ENCODE measurements around the gene MBTD1.
"Not testable (repeated sequence)": the region's sequence is repeated elsewhere in the genome, so short reads cannot be mapped to it uniquely, and the experiment has no call there.

MBTD1 gene

GRCh38 chr17:51256101-51256500, 3.7 kb downstream of the MBTD1 start:
- DNase-seq (ENCODE audit: low read depth in 1 of 2, low spot score in 1 of 2), result no peak

DNA sequence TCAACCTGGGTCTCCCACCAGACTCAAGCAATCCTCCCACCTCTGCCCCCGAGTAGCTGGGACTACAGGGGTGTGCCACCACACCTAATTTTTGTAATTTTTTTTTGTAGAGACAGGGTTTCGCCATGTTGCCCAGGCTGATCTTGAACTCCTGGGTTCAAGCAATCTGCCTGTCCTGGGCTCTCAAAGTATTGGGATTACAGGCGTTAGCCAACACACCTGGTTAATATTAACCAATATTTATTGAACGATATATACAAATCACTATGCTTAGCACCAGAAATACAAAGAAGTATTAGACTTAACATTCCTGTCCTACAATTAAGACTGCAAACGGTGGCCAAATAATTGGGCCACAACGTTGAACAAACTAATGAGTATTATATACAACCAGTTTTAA, 4.2 kb downstream of the MBTD1 start:
- no peak for DNase-seq (ENCODE audit: low read depth in 1 of 2, low spot score in 1 of 2)

DNA sequence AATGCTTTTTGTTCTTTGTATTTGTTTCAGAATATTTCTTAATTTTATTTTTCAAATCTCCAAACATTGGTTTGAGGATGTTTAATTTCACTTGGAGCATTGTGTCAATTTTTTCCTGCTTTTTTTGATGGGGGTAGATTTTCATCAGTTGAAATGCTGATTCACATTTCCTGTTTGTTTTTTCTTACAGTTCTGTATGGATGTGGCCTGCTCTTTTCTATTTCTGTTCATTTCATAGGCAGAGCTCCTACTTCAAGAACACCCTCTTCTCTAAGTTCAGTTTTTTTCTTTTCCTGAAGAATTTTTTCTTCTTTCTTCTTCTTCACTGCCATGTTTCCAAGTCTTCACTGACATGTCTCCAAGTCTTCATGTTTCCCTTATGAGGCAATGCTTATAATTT, 8.8 kb downstream of the MBTD1 start:
- no peak for DNase-seq (ENCODE audit: low read depth in 1 of 2, low spot score in 1 of 2)

DNA sequence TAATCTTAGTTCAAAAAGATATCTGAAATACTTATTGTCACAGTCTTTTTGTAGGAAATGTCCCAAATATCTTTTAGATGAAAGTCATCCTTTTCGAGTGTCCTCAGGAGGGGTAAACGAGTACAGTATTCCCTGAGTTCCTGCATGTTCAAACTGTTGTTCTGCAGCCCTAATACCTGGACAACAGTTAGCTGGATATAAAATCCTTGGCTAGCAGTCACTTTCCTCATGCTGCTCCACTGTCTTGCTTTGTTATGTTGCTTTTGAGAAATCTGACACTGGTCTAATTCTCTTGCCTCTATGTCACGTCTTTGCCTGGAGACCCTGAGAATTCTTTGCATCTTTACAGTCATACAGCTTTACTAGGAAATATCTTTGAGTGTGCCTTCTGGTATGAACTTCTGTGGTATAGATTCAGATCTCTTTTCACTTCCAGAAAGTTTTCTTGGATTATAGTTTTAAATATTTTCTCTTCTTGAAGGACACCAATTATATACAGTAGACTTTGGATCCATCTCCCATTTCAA, 9.5 kb downstream of the MBTD1 start:
- DNase-seq (ENCODE audit: low read depth in 1 of 2, low spot score in 1 of 2), result no peak

- no peak for DNase-seq (ENCODE audit: low read depth in 1 of 2, low spot score in 1 of 2)
These were observed 14.3 kb downstream of the MBTD1 start for GRCh38 chr17:51245535-51245934.

GRCh38 chr17:51244041-51244440, 15.8 kb downstream of the MBTD1 start:
- DNase-seq (ENCODE audit: low read depth in 1 of 2, low spot score in 1 of 2), result no peak

DNA sequence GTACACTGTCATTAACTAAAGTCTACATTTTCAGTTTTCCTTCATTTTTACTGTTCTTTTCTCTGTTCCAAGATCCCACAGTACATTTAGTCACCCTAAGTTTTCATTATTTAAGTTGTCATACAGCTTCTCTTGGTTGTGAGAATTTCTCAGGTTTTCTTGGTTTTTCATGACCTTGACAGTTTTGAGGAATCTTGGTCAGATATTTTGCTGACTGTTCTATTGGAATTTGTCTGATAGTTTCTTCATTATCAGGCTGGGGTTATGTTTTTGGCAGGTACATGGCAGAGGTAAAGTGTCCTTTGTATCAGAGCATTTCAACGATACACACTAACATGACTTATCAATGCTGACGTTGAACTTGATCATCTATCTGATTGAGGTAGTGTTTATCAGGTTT, 19.6 kb downstream of the MBTD1 start:
- DNase-seq (ENCODE audit: low read depth in 1 of 2, low spot score in 1 of 2), result no peak

- DNase-seq (ENCODE audit: low read depth in 1 of 2, low spot score in 1 of 2), result no peak
These were observed 21.5 kb downstream of the MBTD1 start for GRCh38 chr17:51238255-51238887.

GRCh38 chr17:51234162-51234561, 25.7 kb downstream of the MBTD1 start:
- no peak for DNase-seq (ENCODE audit: low read depth in 1 of 2, low spot score in 1 of 2)

DNA sequence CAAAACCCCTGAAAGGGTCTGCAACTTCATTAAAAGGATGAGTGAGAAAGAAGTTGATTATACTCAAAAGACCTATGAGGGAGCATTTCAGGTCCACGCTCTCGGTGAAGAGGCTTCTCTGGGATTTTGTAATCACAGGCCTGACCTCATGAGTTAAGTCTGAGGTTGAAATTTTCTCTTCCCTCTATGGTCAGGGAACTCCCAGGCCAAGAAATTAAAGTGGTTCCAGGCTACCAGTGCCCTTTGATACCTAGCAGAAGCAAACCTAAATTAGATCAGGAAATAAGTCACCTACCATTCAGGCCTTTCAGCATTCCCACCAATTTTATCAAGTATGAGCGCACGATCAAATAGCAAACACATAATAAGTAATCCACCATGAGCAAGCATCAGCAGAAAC, 27.9 kb downstream of the MBTD1 start:
- no peak for DNase-seq (ENCODE audit: low read depth in 1 of 2, low spot score in 1 of 2)

DNA sequence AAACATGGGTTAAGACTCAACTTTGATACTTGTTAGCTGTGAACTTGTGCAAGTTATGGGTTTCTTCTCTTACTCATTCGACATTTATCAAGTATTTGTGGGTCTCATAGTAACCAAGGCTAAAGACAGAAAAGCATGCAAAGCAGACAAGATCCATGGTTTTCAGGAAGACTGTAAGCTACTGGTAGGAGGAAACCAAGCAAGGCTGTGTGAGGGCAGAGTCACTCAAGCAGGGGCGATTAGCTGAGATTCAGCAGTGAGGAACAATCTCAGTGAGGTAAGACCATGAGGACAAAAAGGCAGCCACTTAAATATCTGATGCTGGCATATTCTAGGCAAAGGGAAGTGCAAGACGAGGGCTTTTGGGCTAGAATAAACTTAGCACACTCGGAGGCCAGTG, 29.5 kb downstream of the MBTD1 start:
- DNase-seq (ENCODE audit: low read depth in 1 of 2, low spot score in 1 of 2), result no peak

DNA sequence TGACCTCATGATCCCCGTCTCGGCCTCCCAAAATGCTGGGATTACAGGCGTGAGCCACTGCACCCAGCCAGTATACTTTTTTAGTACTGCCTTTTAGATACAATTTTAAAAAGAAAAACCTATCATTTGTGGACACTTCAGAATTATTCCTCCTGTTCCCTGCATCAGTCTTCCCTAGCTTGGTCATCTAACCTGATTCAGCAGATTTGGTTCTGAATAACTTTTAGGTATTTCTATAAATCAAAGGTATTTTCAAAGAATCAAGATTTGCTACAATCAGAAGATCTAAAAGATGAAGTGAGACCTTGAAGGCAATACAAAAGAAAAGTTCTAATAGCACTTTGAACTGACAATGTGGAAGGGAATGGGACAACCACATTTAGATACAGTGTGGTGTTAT, 30.0 kb downstream of the MBTD1 start:
- DNase-seq (ENCODE audit: low read depth in 1 of 2, low spot score in 1 of 2), result no peak

GRCh38 chr17:51228161-51228560, 31.7 kb downstream of the MBTD1 start:
- DNase-seq (ENCODE audit: low read depth in 1 of 2, low spot score in 1 of 2), result no peak

GRCh38 chr17:51225523-51225922, 34.3 kb downstream of the MBTD1 start:
- not testable (repeated sequence) for DNase-seq (ENCODE audit: low read depth in 1 of 2, low spot score in 1 of 2)

DNA sequence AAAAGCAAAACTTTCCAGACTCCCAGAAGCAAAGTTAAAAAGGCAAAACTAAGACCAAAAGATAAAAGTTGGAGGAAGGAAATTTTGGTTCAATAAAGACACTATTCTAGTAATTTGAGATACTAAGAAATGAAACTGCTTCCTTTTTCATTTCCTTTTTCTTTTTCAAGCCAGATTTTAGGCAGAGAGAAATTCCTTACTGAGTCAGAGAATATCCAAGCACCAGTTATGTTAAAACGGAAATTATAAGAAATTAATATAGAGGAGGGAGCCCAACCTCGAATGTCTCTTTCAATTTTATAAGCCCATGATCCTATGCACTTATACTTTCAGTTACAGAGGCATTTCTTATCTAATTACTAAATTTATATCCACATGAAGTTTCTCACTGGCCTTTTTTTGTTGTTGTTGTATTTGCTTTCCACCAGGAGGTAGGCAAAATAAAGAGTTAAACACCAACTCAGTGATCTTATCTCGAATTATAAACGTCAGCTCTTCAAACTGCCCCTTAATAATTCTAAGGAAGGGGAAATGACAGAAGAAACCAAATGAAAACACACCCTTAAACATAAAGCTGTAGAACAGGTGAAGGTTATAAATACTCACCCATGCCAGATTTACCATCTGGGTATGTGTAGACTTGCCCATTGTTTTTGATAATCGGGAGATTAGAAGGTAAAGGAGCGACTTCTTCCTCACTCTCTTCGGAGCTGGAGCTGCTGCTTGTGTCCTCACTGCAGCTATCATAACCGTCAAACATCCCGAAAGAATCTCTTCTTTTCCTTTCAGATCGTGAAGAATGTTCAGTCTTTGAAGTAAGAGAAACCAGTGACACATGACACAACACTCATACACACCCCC, 35.2 kb downstream of the MBTD1 start:
- no peak for DNase-seq (ENCODE audit: low read depth in 1 of 2, low spot score in 1 of 2)

GRCh38 chr17:51221322-51221721, 38.5 kb downstream of the MBTD1 start:
- no peak for DNase-seq (ENCODE audit: low read depth in 1 of 2, low spot score in 1 of 2)

DNA sequence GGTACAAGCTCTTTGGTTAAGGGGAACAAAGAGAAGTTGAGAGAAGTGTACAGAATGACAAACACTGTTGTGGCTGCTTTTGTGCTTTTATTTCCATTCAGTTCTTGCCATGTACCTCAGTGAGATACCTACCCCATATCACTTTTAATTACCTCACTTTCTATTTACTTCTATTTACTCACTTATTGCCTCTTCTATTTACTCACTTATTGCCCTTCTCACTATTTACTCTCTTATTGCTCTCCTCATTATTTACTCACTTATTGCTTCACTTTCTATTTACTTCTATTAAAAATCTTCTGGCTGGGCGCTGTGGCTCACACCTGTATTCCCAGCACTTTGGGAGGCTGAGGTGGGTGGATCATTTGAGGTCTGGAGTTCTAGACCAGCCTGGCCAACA, 41.9 kb downstream of the MBTD1 start:
- DNase-seq (ENCODE audit: low read depth in 1 of 2, low spot score in 1 of 2), result no peak

DNA sequence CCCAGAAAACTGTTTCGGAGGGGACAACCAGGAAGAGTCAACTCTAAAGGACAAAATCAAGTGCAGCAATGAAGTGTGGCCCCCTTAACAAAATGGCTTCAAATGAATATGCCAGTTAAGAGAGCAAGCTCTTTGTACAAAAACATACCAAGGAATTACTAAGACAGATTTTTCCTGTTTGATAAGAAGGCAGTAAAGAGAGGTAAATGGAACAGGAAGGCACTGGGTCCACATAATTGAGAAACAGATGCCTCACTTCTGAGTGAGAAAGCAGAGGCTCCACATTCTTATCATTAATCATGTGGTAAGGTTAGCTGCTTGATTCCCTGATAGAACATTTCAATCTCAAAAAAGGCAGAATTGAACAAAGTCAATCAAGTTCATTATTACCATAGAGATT, 44.9 kb downstream of the MBTD1 start:
- no peak for DNase-seq (ENCODE audit: low read depth in 1 of 2, low spot score in 1 of 2)

GRCh38 chr17:51203838-51204237, 56.0 kb downstream of the MBTD1 start:
- no peak for DNase-seq (ENCODE audit: low read depth in 1 of 2, low spot score in 1 of 2)

DNA sequence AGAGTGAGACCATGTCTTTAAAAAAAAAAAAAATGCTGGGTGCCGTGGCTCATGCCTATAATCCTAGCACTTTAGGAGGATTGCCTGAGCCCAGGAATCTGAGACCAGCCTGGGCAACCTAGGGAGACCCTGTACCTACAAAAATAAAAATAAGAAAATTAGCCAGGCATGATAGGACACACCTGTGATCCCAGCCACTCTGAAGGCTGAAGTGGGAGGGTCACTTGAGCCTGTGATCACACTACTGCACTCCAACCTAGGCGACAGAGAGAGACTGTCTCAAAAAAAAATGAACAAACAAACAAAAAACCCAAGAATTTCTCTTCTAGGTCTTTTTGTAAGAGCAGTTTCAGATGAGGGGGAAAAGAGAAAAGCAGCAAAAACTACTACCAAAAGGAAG, 59.0 kb downstream of the MBTD1 start:
- DNase-seq (ENCODE audit: low read depth in 1 of 2, low spot score in 1 of 2), result no peak

GRCh38 chr17:51200295-51200694, 59.6 kb downstream of the MBTD1 start:
- no peak for DNase-seq (ENCODE audit: low read depth in 1 of 2, low spot score in 1 of 2)

GRCh38 chr17:51197754-51198153, 62.1 kb downstream of the MBTD1 start:
- DNase-seq (ENCODE audit: low read depth in 1 of 2, low spot score in 1 of 2), result no peak

DNA sequence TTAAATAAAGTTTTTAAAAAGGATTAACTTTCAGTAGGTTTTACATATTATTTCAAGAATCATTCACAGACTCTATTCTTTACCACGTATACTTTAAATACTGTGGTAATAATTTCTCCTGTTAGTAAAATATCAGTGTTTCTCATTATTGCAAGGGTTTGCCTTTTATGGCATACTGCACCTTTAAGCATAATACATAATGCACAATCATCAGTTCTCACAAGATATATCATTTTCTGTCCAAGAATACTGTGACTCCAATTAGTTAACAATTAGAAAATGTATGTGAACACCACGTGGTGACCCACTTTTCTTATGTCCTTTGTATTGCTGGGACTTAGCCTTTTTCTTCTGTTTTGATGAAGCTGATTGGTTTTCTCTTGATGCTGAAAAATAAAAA, 68.0 kb downstream of the MBTD1 start:
- no peak for DNase-seq (ENCODE audit: low read depth in 1 of 2, low spot score in 1 of 2)
